Endothelial cell of umbilical vein (primary cell): ENCODE results near the gene SULT2B1. TPM values are rescaled to one million over a fixed set of nuclear protein-coding genes. Genes with fewer than 3 reads are reported as not detected.

ENCODE experiments used
- BruUV-seq: library from RNA; stranded (reverse); fragments of 400-500 nt; replicated peaks from 2 replicates; lab custom pipeline; 2021; lab: Mats Ljungman, UMichigan
- CTCF ChIA-PET: fragments of 300-600, 350-600 bp; sonication (Branson Sonifier 250); formaldehyde crosslinking; loops from one replicate; lab custom pipeline; 2021; ENCODE audit warnings: antibody characterized with exemption, inconsistent platforms; lab: Charles Lee
- POLR2A ChIA-PET: fragments of 300-600, 350-600 bp; sonication (Branson Sonifier 250); formaldehyde crosslinking; loops from one replicate; lab custom pipeline; 2021; ENCODE audit warnings: antibody characterized with exemption, inconsistent platforms; lab: Charles Lee
- DNase-seq: peaks from one replicate; pipeline ENCODE4 v3.0.0-alpha.2; 2011; ENCODE audit warnings: low read depth, low spot score
- FAIRE-seq: peaks from 2 replicates; lab custom pipeline; 2011; peaks lifted over from hg19 to GRCh38; lab: Jason Lieb, UNC
- H2AFZ ChIP-seq: 2 replicates; pipeline ENCODE4 v1.6.0; 2012; ENCODE audit warnings: low read depth, low read length, control low read depth, inconsistent platforms
- H3K27ac ChIP-seq: 2 replicates; pipeline ENCODE4 v1.5.1; 2011; ENCODE audit warnings: low read depth, mild to moderate bottlenecking, control low read depth, low read length, moderate library complexity; ENCODE audit not compliant: insufficient read depth
- H3K27me3 ChIP-seq, 2 experiments: 2 replicates each; pipeline versions ENCODE4 v1.6.0 to v1.6.1; 2011; ENCODE audit warnings: low read length in 2 of 2, mixed read lengths in 1 of 2; ENCODE audit not compliant: control insufficient read depth in 2 of 2, insufficient read depth in 2 of 2
- H3K36me3 ChIP-seq, 2 experiments: 2 replicates in 1 of 2; 3 replicates in 1 of 2; pipeline ENCODE4 v1.5.1; 2011; ENCODE audit warnings: low read length in 2 of 2, mild to moderate bottlenecking in 1 of 2, moderate library complexity in 1 of 2; ENCODE audit not compliant: control insufficient read depth in 2 of 2, insufficient read depth in 2 of 2; ENCODE audit errors: extremely low read depth in 1 of 2
- H3K4me1 ChIP-seq: 3 replicates; pipeline ENCODE4 v1.5.1; 2011; ENCODE audit warnings: mild to moderate bottlenecking, low read length; ENCODE audit not compliant: control insufficient read depth, insufficient read depth; ENCODE audit errors: extremely low read depth
- H3K4me2 ChIP-seq: 2 replicates; pipeline ENCODE4 v1.6.1; 2011; ENCODE audit warnings: low read length, control low read depth, mixed read lengths; ENCODE audit not compliant: insufficient read depth
- H3K4me3 ChIP-seq, 3 experiments: fragments of 200-600 bp in 1 of 3; sonication (generic), shearing (Covaris generic) in 1 of 3; replicated peaks in 1 of 3; 2 replicates each; pipeline ENCODE4 v1.5.1; 2011 to 2016; ENCODE audit warnings: control low read depth in 3 of 3, low read length in 3 of 3, mild to moderate bottlenecking in 2 of 3, inconsistent platforms in 1 of 3, low read depth in 1 of 3, moderate library complexity in 1 of 3; ENCODE audit not compliant: insufficient read depth in 1 of 3
- H3K79me2 ChIP-seq: 2 replicates; pipeline ENCODE4 v1.6.0; 2012; ENCODE audit warnings: low read length, inconsistent platforms; ENCODE audit not compliant: control insufficient read depth, insufficient read depth
- H3K9ac ChIP-seq: replicated peaks from 2 replicates; pipeline ENCODE3; 2011; ENCODE audit warnings: low read length, control low read depth; ENCODE audit not compliant: insufficient read depth; ENCODE audit errors: extremely low read depth
- H3K9me1 ChIP-seq: replicated peaks from 3 replicates; pipeline ENCODE4 v1.6.0; 2011; ENCODE audit warnings: mild to moderate bottlenecking, low read length; ENCODE audit not compliant: control insufficient read depth, insufficient read depth; ENCODE audit errors: extremely low read depth
- H3K9me3 ChIP-seq: replicated peaks from 2 replicates; pipeline ENCODE4 v1.5.1; 2012; ENCODE audit warnings: low read length, inconsistent platforms; ENCODE audit not compliant: control insufficient read depth, insufficient read depth
- H4K20me1 ChIP-seq: replicated peaks from 2 replicates; pipeline ENCODE3; 2011; ENCODE audit warnings: mild to moderate bottlenecking, low read length; ENCODE audit not compliant: control insufficient read depth, insufficient read depth; ENCODE audit errors: extremely low read depth
- EZH2 ChIP-seq: IDR thresholded peaks from 2 replicates; pipeline ENCODE4 v1.6.1; 2012; ENCODE audit warnings: borderline replicate concordance, low read depth, mild to moderate bottlenecking, moderate library complexity, low read length, inconsistent platforms; ENCODE audit not compliant: severe bottlenecking
- FOS ChIP-seq: IDR thresholded peaks from 2 replicates; pipeline ENCODE4 v1.6.1; 2011; ENCODE audit warnings: mild to moderate bottlenecking, low read length, moderate library complexity, borderline replicate concordance; ENCODE audit not compliant: insufficient read depth
- MYC ChIP-seq: IDR thresholded peaks from one replicate; pipeline ENCODE4 v1.6.1; 2011; ENCODE audit warnings: mild to moderate bottlenecking, low read depth, low read length
- POLR2A ChIP-seq: IDR thresholded peaks from 2 replicates; pipeline ENCODE4 v1.6.1; 2012; ENCODE audit warnings: low read depth, mild to moderate bottlenecking, control low read depth, low read length
- POLR2AphosphoS5 ChIP-seq: IDR thresholded peaks from 2 replicates; pipeline ENCODE4 v1.6.1; 2012; ENCODE audit warnings: low read depth, mild to moderate bottlenecking, control low read depth, low read length, moderate library complexity; ENCODE audit not compliant: insufficient read depth
- dilution Hi-C: fragments of 300-500 bp; cut with MboI; formaldehyde crosslinking; loops from one replicate; pipeline ENCODE4 v1.15.0; 2019; ENCODE audit warnings: low sequenced_read_pairs; ENCODE audit not compliant: extremely low pct_ligation_motif_present
- intact Hi-C: fragments of 100-400 bp; cut with micrococcal nuclease; formaldehyde crosslinking; loops from one replicate; pipeline ENCODE4 v1.10.0; 2022
- polyA plus RNA-seq, 4 experiments: library from polyadenylated mRNA; depleted of rRNA in 3 of 4; stranded (reverse) in 3 of 4; unstranded in 1 of 4; fragments of >200 nt; gene quantifications; 2 replicates each; pipeline versions ENCODE4 v1.2.1 to v1.2.3, GENCODE V29; 2011 to 2012; ENCODE audit warnings: missing spikeins in 1 of 4
- total RNA-seq: library from RNA; stranded (reverse); gene quantifications from 2 replicates; pipeline ENCODE4 v1.2.3, GENCODE V29; 2021
- TF ChIP-seq, protein P1 (sequence below): IDR thresholded peaks from 2 replicates; pipeline ENCODE4 v1.6.1; 2011; ENCODE audit not compliant: insufficient read depth, insufficient read length

SULT2B1 gene
- total and polyA plus RNA-seq, 2 donors (not counting 3 experiments of a cell fraction or from before 2014, with no cell fraction given), result not detected

DNA sequence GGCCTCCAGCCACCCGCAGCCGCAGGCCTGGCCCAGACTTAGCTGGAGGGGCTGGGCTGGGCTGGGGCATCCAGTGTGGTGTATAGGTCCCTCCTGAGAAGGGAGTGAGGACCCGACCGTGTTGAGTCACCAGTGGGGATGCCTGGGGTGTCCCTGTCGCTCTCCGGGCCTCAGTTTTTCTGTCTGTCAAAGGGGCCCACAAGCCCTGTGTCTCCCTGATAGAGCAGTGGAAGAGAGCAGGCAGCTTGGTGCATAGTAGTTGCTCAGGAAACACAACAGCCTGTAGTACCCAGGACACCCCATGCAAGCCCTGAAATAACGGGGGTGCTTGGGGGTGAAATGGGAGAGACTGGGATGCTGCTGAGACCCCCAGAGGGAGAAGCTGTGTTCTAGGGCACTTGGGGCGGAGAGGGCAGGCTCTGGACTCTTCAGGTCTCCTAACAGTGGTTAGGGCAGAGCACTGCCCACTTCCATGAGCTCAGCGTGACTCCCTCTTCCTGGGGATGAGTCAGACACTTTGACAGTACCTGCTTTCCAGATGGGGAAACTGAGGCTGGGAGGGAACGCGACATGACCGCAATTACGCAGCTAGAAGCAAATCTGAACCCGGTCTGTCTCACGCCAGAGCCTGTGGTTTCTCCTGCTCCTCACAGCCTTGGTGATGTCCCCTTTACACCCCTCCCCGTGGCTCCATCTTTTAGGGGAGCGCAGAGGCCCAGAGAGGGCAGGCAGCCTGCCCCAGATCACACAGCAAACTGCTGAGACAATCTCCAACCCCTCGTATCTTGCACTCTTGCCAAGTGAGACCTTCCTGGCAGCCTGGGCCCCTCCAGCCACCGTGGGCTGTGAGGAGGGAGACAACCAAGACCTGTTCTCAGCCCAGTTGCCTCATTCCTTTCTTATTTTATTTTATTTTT, 692 bp downstream of the SULT2B1 start:
- Histone ChIP-seq H3K4me3 (no peak overlapping the region), H3K9ac (no peak overlapping the region), H4K20me1 (no peaks in the 10 kb centered on the region), H3K4me1 (peaks cover 5% of the 10 kb centered on the region), H3K79me2 (no peaks in the 10 kb centered on the region), H3K9me1 (no peaks in the 10 kb centered on the region), H3K4me2 (no peak overlapping the region), H2AFZ (no peak overlapping the region), H3K9me3 (no peaks in the 10 kb centered on the region), H3K27me3 (no peaks in the 10 kb centered on the region), H3K36me3 (no peaks in the 10 kb centered on the region), H3K27ac (no peak overlapping the region)
- dilution Hi-C loops, result no loop called here
- no TSS peak for BruUV-seq
- ChIA-PET POLR2A (no interaction called here), CTCF (interaction anchor here (0.6 kb wide), 1 partner anchor 47 kb away, joined by 3 read pairs; no protein-coding TSS in a partner anchor)
- DNase-seq (no peak), FAIRE-seq (peak; percentile 54)
- TF ChIP-seq POLR2A, result no peak
- no peak for TF ChIP-seq POLR2AphosphoS5
- TF ChIP-seq MYC, result no peak
- TF ChIP-seq EZH2, result no peak
- TF ChIP-seq, protein P1, sequence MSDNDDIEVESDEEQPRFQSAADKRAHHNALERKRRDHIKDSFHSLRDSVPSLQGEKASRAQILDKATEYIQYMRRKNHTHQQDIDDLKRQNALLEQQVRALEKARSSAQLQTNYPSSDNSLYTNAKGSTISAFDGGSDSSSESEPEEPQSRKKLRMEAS, result no peak
- peak; percentile 24 for TF ChIP-seq FOS
- intact Hi-C loops, result no loop called here
